GM18505 (cell line): Measurements from ENCODE around the gene GLTP.

Experiments used
- ATAC-seq: cut with Tn5 transposase; IDR thresholded peaks from one replicate; pipeline ENCODE4 v1.9.1; 2021; ENCODE audit not compliant: unreplicated experiment
- POLR2A ChIP-seq: IDR thresholded peaks from 4 replicates; pipeline ENCODE4 v1.6.1; 2011; ENCODE audit warnings: borderline replicate concordance; ENCODE audit not compliant: insufficient read depth, insufficient read length; ENCODE audit errors: extremely low read depth

GLTP gene

GRCh38 chr12:109833307-109834189 lies 46.8 kb downstream of the GLTP start, which contains the start of gene TRPV4:
Gene TRPV4, minus strand, starts transcription at chr12:109833398. Its CDS starts 18,602 bp downstream, at chr12:109814796.
- TF ChIP-seq POLR2A: no peak
- no peak for ATAC-seq

DNA sequence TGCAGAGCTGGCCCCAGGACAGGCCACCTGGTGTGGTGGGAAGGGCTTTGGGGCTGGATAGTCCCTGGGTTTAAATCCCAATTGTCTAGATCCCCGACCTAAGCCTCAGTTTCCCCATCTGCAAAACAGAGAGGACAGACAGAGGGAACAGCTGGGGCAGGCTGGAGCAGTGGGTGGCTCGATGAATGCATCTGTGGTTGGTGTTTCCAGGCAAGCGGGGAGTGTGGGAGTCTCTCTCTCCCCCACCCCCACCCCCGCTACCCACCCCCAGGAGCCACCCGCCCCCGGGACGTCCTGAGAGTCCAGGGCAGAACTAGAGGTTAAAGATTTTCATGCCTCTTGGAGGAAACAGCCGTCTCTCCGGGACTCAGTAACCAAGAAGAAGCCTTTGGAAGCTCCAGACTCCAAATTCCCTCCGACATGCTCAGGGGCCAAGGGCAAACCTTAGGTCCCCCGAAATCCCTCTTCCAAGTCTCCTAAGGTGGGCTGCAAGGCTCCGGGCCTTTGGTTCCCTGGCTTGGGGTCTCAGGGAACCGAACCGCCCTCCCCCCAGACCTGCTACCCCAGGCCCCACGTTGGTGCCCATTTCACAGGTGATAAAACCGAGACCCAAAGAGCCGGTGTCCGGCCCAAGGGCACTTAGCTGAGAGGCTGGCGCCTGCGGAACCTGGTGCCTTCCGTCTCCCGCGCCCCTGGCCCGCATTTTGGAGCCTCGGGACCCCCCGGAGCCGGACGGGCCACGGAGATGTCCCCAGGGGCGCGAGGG lies 47.6 kb downstream of the GLTP start:
- TF ChIP-seq POLR2A: no peak
- no peak for ATAC-seq

DNA sequence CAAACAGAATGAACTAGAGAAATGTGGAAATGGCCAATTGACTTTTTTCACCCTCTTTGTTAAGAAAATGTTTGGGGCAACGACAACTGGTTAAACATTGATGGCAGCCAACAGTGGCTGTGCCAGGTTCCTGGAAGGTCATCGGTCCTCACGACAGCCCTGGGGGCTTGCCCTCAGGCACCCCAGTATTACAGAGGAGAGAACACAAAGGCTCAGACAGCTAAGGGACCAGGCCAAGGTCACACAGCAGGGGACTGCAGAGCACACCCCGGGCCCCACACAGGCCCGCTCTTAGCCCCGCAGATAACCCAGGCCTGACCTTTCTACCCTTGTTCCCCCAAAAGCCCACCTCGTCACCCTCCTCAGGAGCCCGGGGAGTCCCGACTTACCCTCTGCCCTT lies 48.4 kb downstream of the GLTP start:
- TF ChIP-seq POLR2A: no peak
- no peak for ATAC-seq

DNA sequence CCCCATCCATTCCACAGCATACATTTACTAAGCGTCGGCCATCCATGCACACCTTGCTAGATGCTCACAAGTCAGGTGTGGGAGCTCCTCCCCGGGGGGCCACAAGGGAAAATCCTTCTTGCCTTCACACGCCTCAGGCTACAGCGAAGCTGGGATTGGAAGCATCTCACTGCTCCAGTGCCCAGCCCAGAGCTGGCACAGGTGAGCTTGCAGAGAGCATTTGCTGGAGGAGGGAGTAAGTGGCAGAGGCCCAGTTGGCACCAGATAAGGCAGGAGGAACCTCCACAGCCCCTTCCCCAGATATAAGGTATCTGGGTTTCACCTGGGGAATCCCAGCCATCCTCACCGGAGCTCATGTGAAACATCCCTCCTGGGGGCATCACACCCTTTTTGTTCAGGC lies 49.0 kb downstream of the GLTP start:
- no peak for TF ChIP-seq POLR2A
- ATAC-seq: no peak

DNA sequence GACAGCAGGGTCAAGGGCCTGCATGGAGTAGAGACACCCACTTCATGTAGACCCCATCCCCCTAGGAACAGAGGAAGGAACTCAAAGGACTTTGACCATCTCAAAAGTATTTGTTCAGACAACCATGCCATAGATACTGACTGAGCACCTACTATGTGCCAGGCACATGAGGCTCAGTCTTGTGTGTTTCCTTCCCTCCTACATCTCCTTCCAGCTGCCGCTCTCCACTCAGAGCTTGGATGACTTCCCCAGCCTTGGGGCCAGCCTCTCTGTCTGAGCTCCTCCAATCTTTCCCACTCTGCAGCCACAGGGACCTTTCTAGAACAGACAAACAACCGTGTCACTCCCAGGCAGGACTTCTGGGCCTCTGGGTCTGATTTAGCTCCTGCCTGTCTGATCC lies 49.6 kb downstream of the GLTP start:
- no peak for ATAC-seq

DNA sequence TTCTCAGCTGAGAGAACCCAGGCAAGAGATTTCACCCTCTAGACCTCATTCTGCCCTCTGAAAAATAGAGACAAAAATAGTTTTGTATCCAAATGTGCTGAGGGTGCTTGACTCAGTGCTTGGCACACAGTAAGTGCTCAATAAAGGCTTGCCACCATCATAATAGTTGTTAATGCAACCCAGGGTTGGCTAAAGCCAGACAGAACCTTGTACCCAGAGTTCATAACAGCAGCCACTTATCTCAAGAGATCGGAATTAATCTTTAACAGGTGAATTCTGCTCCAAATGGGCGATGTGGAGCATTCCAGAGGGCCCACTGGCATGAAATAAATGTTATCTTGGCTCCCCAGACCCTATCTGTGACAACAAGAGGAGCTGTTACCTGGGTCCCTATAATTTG lies 50.1 kb downstream of the GLTP start:
- no peak for TF ChIP-seq POLR2A
- ATAC-seq: no peak

More for the DNA sequence above, 49.6 kb downstream of the GLTP start:
- no peak for TF ChIP-seq POLR2A

DNA sequence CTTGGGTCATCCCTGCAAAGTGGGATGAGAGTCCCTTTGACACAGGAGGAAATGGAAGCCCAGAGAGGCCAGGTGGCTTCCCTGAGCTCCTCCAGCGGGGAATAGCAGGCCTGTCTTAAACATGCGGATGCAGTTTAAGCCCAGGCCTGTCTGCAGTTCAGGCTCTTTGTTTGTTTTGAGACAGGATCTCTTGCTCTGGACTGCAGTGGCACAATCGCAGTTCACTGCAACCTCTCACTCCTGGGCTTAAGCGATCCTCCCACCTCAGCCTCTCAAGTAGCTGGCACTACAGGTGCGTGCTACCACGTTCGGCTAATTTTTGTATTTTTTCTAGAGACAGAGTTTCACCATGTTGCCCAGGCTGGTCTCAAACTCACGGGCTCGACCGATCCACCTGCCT lies 50.7 kb downstream of the GLTP start:
- ATAC-seq: no peak
- no peak for TF ChIP-seq POLR2A

GRCh38 chr12:109828754-109829511 lies 51.4 kb downstream of the GLTP start:
- TF ChIP-seq POLR2A: no peak
- no peak for ATAC-seq

GRCh38 chr12:109827566-109828550 lies 52.5 kb downstream of the GLTP start:
- TF ChIP-seq POLR2A: no peak
- ATAC-seq: no peak

DNA sequence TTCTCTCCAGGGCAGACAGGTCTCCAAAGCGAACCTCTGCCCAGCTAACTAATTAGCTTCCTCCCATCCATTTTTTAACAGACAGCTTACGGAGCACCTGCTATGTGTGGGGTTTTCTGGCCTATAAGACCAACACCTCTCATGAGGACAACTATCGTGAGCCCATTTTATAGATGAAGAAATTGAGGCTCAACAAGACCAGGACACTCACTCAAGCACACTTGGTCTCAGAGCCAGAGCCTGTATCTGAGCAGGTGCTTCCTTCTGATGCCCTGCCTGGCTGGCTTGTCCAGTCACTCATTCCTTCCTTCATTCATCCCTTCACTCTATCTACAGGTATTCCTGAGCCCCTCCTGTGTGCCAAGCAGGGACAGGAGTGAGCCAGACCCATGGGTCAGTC lies 53.3 kb downstream of the GLTP start:
- ATAC-seq: no peak

DNA sequence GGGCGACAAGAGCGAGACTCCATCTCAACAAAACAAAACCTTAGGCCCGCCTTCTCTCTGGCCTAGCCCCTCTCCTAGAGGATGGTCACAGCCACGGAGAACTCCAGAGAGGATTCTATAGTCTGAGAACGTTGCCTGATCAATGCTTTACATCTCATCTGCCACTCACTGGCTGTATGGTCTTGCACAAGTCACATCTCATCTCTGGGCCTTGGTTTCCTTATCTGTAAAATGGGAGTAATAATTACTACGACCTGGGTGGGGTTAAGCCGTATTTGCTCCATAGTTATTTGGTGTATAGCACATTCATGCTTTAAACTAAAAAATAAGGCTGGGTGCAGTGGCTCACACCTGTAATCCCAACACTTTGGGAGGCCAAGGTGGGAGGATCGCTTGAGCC lies 55.6 kb downstream of the GLTP start:
- TF ChIP-seq POLR2A: no peak
- ATAC-seq: no peak

More for the DNA sequence above, 53.3 kb downstream of the GLTP start:
- TF ChIP-seq POLR2A: no peak

- TF ChIP-seq POLR2A: no peak
- ATAC-seq: no peak
These were observed 57.4 kb downstream of the GLTP start for GRCh38 chr12:109822951-109823411.
